BJ (cell line): ENCODE data around the gene HERC6. TPM values are rescaled to one million over a fixed set of nuclear protein-coding genes. Genes with fewer than 3 reads are reported as not detected.
"Not testable (repeated sequence)": the region's sequence is repeated elsewhere in the genome, so short reads cannot be mapped to it uniquely, and the experiment has no call there.

Source experiments
- CTCF ChIA-PET: fragments of 350-600 bp; formaldehyde crosslinking; extraction: SDS; loops from one replicate; lab custom pipeline; 2021; ENCODE audit warnings: antibody characterized with exemption, inconsistent platforms; lab: Yijun Ruan, JAX
- POLR2A ChIA-PET: fragments of 300-600 bp; sonication (Branson Sonifier 250); formaldehyde crosslinking; extraction: SDS; loops from one replicate; lab custom pipeline; 2021; ENCODE audit warnings: antibody characterized with exemption; lab: Charles Lee
- DNase-seq: peaks from one replicate; pipeline ENCODE4 v3.0.0-alpha.2; 2011; ENCODE audit warnings: low read depth
- H3K27me3 ChIP-seq: 2 replicates; pipeline ENCODE4 v1.6.0; 2011; ENCODE audit warnings: low read length; ENCODE audit not compliant: control insufficient read depth, insufficient read depth
- H3K36me3 ChIP-seq: 2 replicates; pipeline ENCODE4 v1.5.1; 2011; ENCODE audit warnings: low read length; ENCODE audit not compliant: control insufficient read depth, insufficient read depth
- H3K4me3 ChIP-seq: 2 replicates; pipeline ENCODE4 v1.5.1; 2011; ENCODE audit warnings: low read depth, mild to moderate bottlenecking, control low read depth, low read length
- CTCF ChIP-seq: IDR thresholded peaks from 2 replicates; pipeline ENCODE4 v1.5.1; 2011; ENCODE audit warnings: low read depth, mild to moderate bottlenecking, control low read depth, inconsistent platforms, low read length, moderate library complexity; ENCODE audit not compliant: insufficient read depth
- polyA plus RNA-seq: library from polyadenylated mRNA; depleted of rRNA; stranded (reverse); fragments of >200 nt; gene quantifications from 2 replicates; pipeline ENCODE4 v1.2.3, GENCODE V29; 2011

The HERC6 gene
- polyA plus RNA-seq, 1 experiment: 3.1 TPM

- Histone ChIP-seq H3K36me3 (no peaks in the 10 kb centered on the region), H3K27me3 (no peaks in the 10 kb centered on the region), H3K4me3 (no peak overlapping the region)
- no peak for DNase-seq
- ChIA-PET CTCF (interaction anchor here (1.4 to 2.2 kb wide), 2 partner anchors 10 to 19 kb away, joined by 4 to 7 read pairs; partner anchors contain the start of gene HERC6), POLR2A (no interaction called here)
- no peak for TF ChIP-seq CTCF
Measured at GRCh38 chr4:88359558-88359957, 19.1 kb upstream of the HERC6 start.

- no peak overlapping the region for H3K4me3 ChIP-seq
- TF ChIP-seq CTCF: no peak
Measured at GRCh38 chr4:88360256-88360655, 18.4 kb upstream of the HERC6 start.

GRCh38 chr4:88360791-88361190 lies 17.9 kb upstream of the HERC6 start:
- Histone ChIP-seq H3K36me3 (no peaks in the 10 kb centered on the region), H3K4me3 (no peak overlapping the region), H3K27me3 (no peaks in the 10 kb centered on the region)
- ChIA-PET CTCF (interaction anchor here (0.7 kb wide), 1 partner anchor 9 kb away, joined by 3 read pairs; no protein-coding TSS in a partner anchor), POLR2A (no interaction called here)
- DNase-seq: no peak
- TF ChIP-seq CTCF: no peak

More at GRCh38 chr4:88360256-88360655, 18.4 kb upstream of the HERC6 start:
- no peaks in the 10 kb centered on the region for H3K36me3 ChIP-seq
- ChIA-PET CTCF (interaction anchor here (0.7 kb wide), 1 partner anchor 9 kb away, joined by 3 read pairs; no protein-coding TSS in a partner anchor), POLR2A (no interaction called here)
- DNase-seq: no peak
- no peaks in the 10 kb centered on the region for H3K27me3 ChIP-seq

GRCh38 chr4:88361217-88361773 lies 17.4 kb upstream of the HERC6 start:
- H3K27me3 ChIP-seq, DNase-seq, POLR2A ChIA-PET, H3K36me3 ChIP-seq, H3K4me3 ChIP-seq, CTCF ChIA-PET: not testable (repeated sequence)

GRCh38 chr4:88366460-88366859 lies 12.2 kb upstream of the HERC6 start:
- CTCF ChIA-PET: interaction anchor here (1.0 kb wide), 1 partner anchor 12 kb away, joined by 4 read pairs; the partner anchor contains the start of gene HERC6
- no peaks in the 10 kb centered on the region for H3K36me3 ChIP-seq
- POLR2A ChIA-PET: no interaction called here
- H3K4me3 ChIP-seq: no peak overlapping the region
- DNase-seq: no peak
- no peaks in the 10 kb centered on the region for H3K27me3 ChIP-seq
- no peak for TF ChIP-seq CTCF
